PFSK-1 (cell line): ENCODE data around the gene SLC6A19.

Experiments
- POLR2AphosphoS5 ChIP-seq: IDR thresholded peaks from 2 replicates; pipeline ENCODE4 v1.6.1; 2012; ENCODE audit warnings: low read depth, mild to moderate bottlenecking, control low read depth, low read length, moderate library complexity
- REST ChIP-seq, 2 experiments: IDR thresholded peaks; 2 replicates each; pipeline versions ENCODE4 v1.6.1 to v1.8.0; 2011 to 2012; ENCODE audit warnings: low read depth in 2 of 2, low read length in 2 of 2, control low read depth in 1 of 2, inconsistent platforms in 1 of 2, mild to moderate bottlenecking in 1 of 2, moderate library complexity in 1 of 2; ENCODE audit not compliant: insufficient read depth in 1 of 2
- SIN3A ChIP-seq: IDR thresholded peaks from 2 replicates; pipeline ENCODE4 v1.6.1; 2012; ENCODE audit warnings: mild to moderate bottlenecking, low read length, moderate library complexity, borderline replicate concordance; ENCODE audit not compliant: insufficient read depth
- TAF1 ChIP-seq: IDR thresholded peaks from 2 replicates; pipeline ENCODE4 v1.6.1; 2012; ENCODE audit warnings: low read length, control low read depth, borderline replicate concordance; ENCODE audit not compliant: insufficient read depth

GRCh38 chr5:1178529-1179382 lies 22.6 kb upstream of the SLC6A19 start:
- TF ChIP-seq POLR2AphosphoS5 (no peak), SIN3A (no peak), TAF1 (no peak), REST (IDR thresholded peaks at IDR 0.05; ENCODE audit: insufficient read depth in 1 of 2, low read depth in 2 of 2, low read length in 2 of 2) (no peak)
